Posterior vena cava (tissue), 2 donors: ENCODE data around the gene SEPHS2. TPM values are rescaled to one million over a fixed set of nuclear protein-coding genes. Genes with fewer than 3 reads are reported as not detected.
A peak's percentile ranks its signal among the peaks of the same experiment; 100 is the strongest.
"Not testable (repeated sequence)": the region's sequence is repeated elsewhere in the genome, so short reads cannot be mapped to it uniquely, and the experiment has no call there.

ENCODE experiments used
- DNase-seq: peaks from one replicate; pipeline ENCODE4 v3.0.0-alpha.2; 2020; ENCODE audit warnings: low spot score
- intact Hi-C, 2 donors: fragments of 100-400 bp; cut with DNase I; formaldehyde crosslinking; loops; one replicate each; pipeline versions ENCODE4 v1.14.1 to v1.14.2; 2022 to 2023
- total RNA-seq, 2 donors: library from RNA; stranded (reverse); fragmentation: NEBNext Ultra II Directional; extraction: Animal tissue kit (Norgen Biotek cat#: 25700); gene quantifications; one replicate each; pipeline ENCODE4 v1.2.1, GENCODE V29; 2021
- donor health status: DM: yes; HTN: yes; CAD: no.
- donor health status: DM: yes; HTN: yes; CAD: no.

Gene SEPHS2
- total RNA-seq, 2 donors from 2014 or later: 31.5 to 32.5 TPM

GRCh38 chr16:30407804-30408534 lies 37.7 kb downstream of the SEPHS2 start:
- no peak for DNase-seq
- intact Hi-C loops: loop anchor here in 1 of 2 donors (1.0 kb wide), 1 partner anchor 45 kb away; no protein-coding TSS in a partner anchor

DNA sequence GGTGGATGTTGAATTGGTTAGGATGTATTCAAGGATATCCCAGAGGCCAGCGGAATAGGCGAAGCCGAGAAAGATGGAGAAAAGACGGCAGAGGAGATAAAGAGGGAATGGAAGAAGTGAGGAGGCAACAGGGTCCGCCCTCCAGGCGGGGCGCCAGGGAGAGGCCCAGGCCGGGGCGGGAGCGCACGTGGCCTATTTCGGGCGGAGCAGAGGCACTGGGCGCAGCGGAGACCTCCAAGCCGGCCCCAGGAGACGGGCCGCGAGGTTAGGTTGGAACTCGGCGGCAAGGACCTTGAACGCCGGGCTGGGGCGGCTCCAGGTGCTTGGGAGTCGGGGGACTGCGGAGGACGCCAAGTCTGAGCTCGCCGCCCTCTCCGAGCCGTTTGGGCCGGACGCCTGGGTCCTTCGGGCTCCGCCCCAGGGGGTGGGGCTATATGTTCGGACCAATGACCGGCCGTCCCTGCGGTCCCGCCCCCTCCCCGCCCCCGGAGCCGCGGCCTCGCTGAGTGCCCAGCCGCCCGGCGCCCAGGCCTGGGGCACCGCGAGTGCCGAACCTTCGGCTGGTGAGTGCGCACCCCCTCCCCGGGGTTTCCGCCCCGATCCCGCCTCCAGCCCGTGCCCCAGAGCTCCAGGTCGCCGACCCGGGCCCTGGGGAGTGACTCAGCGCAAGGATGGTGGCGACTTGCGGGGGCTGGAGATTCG lies 38.4 kb downstream of the SEPHS2 start, which contains the start of gene ZNF771:
ZNF771 (plus strand) TSS at position 505 of the 702 bp plus-strand sequence. CDS start 448 bp downstream, outside the sequence.
- intact Hi-C loops: loop anchor here in 1 of 2 donors (1.0 kb wide), 1 partner anchor 44 kb away; no protein-coding TSS in a partner anchor
- peak; percentile 98 for DNase-seq

DNA sequence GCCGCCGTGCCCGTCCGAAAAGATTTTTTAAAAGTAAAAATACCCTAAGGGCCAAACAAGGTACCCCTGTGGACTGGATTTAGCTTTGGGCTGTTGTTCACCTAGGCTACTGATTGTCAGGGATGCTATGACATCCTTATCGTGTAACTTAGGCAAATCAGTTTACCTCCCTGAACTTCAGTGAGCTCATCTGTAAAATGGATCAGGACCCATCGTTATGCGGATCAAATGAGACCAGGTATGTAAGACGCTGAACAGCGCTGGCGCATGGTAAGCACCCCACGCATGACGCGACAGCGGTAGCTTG lies 38.9 kb downstream of the SEPHS2 start:
- intact Hi-C loops: loop anchor here in 1 of 2 donors (1.0 kb wide), 1 partner anchor 43 kb away; no protein-coding TSS in a partner anchor
- no peak for DNase-seq

DNA sequence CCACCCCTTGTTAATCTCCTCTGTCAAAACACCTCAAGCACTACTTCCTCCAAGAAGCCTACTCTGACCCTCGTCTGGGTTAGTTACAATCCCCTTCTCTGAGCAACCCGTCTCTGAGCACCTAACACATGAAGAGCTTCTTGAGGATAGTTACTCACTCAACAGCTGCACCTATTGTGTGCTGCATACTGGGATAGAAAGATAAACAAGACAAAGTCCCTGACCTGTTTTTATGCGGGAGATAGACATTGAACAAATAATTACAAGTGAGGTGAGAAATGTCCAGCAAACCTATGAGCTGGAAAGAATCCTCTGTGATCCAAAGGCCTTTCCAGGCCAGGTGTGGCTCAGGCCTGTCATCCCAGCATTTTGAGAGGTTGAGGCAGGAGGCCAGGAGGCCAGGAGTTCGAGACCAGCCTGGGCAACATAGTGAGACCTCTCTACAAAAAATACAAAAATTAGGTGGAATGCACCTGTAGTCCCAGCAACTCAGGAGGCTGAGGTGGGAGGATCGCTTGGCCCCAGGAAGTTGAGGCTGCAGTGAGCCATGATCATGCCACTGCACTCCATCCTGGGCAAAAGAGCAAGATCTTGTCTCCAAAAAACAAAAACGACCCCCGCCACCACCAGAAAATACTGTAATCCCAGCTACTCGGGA lies 43.8 kb downstream of the SEPHS2 start:
- intact Hi-C loops: no loop called here

GRCh38 chr16:30399435-30400186 lies 46.1 kb downstream of the SEPHS2 start:
- DNase-seq: no peak
- intact Hi-C loops: no loop called here

More for the DNA sequence above, 43.8 kb downstream of the SEPHS2 start:
- no peak for DNase-seq

DNA sequence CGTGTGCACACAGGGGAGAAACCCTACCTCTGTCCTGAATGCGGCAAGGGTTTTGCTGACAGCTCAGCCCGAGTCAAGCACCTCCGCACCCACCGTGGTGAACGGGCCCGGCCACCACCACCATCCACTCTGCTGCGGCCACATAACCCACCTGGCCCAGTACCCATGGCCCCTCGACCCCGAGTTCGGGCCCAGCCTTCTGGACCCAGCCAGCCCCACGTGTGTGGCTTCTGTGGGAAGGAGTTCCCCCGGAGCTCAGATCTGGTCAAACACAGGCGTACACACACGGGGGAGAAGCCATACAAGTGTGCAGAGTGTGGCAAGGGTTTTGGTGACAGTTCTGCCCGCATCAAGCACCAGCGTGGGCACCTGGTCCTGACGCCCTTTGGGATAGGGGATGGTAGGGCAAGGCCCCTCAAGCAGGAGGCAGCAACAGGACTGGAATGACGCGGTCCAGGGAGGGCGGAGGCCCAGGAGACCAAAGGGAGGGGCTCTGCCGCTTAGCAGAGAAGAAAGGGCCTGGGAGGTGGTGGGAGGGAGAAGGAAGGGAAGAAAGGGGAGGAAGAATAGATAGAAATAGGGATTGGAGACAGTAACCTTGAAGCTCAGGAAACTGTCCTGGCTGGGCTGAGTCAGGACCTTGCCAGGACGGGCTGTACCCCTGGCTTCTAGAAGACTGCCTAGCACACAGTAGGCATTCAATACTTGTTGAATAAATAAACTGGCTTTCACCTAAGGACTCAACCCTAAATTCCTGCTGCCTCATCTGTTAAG lies 46.8 kb downstream of the SEPHS2 start:
- DNase-seq: no peak
- intact Hi-C loops: no loop called here

DNA sequence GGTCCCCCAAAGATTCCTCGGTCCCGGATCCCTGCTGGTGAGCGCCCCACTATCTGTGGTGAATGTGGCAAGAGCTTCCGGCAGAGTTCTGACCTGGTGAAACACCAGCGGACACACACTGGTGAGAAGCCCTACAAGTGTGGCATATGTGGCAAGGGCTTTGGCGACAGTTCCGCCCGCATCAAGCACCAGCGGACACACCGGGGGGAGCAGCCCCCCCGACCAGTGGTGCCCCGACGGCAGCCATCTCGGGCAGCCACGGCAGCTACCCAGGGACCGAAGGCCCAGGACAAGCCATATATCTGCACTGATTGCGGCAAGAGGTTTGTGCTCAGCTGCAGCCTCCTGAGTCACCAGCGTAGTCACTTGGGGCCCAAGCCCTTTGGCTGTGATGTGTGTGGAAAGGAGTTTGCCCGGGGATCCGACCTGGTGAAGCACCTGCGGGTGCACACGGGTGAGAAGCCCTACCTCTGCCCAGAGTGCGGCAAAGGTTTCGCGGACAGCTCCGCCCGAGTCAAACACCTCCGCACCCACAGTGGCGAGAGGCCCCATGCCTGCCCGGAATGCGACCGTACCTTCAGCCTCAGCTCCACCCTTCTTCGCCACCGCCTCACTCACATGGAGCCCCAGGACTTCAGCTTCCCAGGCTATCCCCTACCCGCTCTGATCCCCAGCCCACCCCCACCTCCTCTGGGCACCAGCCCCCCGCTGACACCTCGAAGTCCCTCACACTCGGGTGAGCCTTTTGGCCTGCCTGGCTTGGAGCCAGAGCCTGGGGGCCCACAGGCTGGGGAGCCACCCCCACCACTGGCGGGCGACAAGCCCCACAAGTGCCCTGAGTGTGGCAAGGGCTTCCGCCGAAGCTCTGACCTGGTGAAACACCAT lies 47.7 kb downstream of the SEPHS2 start:
- no peak for DNase-seq
- intact Hi-C loops: no loop called here

GRCh38 chr16:30397056-30397455 lies 48.6 kb downstream of the SEPHS2 start:
- DNase-seq: no peak
- intact Hi-C loops: no loop called here

DNA sequence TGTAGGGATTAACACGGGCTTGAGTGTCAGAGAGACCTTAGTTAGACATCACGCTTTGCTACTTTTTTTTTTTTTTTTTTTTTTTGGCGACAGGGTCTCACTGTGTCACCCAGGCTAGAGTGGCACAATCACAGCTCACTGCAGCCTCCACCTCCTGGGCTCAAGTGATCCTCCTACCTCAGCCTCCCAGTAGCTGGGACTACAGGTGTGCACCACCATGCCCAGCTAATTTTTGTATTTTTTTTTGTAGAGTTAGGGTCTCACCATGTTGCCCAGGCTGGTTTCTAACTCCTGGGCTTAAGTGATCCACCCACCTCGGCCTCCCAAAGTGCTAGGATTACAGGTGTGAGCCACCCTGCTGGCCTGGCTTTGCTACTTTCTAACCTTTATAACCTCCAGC lies 49.0 kb downstream of the SEPHS2 start:
- DNase-seq, intact Hi-C loops: not testable (repeated sequence)

DNA sequence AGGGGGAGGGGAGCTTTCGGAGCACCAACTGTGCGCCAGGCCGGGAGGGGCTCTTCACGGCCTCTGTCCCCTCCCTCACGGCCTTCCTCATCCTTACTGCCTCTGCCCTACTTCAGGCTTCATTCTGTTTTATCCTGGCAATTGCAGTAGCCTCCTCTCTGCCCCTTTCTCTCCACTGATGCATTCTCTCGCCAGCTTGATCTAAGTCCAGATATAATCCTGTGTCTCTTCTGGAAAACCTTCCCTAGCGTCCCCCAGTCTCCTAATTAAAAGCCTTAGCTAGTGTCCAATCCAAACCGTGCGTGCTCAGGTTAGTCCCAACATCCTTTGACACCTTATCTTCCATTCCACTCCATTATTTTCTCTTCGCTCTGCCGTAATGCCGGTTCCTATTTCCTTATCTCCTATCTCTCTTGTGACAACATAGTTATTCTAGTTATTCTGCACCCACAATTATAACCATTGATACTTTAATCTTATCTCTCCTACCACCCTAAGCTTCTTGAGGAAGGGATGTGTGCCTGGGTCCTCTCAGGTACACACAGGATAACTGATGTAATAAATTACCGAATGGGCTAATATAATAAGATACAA lies 49.6 kb downstream of the SEPHS2 start:
- intact Hi-C loops: no loop called here
- DNase-seq: no peak

DNA sequence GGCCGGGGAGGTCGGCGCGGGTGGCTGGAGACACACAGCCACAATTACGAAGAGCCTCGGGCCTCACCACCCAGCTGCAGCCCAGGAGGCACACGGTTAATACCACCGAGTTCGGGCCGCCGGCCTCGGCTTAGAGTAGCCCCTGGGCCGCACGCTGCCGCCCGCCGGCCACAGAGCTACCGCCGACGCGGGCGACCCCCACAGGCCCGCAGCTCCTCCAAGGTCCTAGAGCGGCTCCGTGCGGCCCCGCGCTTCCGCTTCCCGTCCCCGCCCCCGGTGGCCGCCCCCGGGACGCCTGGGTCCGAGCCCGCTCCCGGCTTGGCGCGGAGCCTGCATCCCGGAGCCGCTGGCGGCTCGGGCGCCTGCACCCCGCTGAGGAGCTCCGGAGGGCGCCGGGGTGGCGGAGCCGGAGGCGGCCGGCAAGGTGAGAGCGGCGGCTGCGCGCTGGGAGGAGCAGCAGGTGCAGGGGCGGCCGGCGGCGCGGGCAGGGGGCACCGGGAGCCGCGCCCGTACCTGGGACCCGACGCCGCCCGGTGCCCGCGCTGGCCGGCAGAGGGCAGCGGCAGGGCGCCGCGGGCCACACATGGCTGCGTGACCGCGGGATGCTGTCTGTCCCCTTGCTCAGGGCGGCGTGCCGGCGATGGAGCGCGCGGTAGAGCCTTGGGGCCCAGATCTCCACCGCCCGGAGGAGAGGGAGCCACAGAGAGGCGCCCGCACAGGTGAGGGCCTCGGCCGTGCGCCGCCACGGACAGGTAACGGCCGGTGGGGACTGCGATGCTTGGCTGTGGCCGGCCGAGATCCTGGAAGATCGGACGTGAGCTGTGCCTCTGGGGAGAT lies 50.3 kb downstream of the SEPHS2 start, which contains the start of gene ZNF48:
ZNF48 (plus strand) TSS at position 266 of the 837 bp plus-strand sequence; CDS start at position 641, 375 bp downstream.
- DNase-seq: peak; percentile 97
- intact Hi-C loops: no loop called here

- intact Hi-C loops: no loop called here
- no peak for DNase-seq
Measured at GRCh38 chr16:30394592-30395154, 51.0 kb downstream of the SEPHS2 start.
